HG02571 (cell line): Measurements from ENCODE around the gene KCNH1.

ENCODE experiments used
- ATAC-seq: cut with Tn5 transposase; IDR thresholded peaks from one replicate; pipeline ENCODE4 v1.9.1; 2021; ENCODE audit warnings: mild to moderate bottlenecking, moderate library complexity; ENCODE audit not compliant: unreplicated experiment

Gene KCNH1

DNA sequence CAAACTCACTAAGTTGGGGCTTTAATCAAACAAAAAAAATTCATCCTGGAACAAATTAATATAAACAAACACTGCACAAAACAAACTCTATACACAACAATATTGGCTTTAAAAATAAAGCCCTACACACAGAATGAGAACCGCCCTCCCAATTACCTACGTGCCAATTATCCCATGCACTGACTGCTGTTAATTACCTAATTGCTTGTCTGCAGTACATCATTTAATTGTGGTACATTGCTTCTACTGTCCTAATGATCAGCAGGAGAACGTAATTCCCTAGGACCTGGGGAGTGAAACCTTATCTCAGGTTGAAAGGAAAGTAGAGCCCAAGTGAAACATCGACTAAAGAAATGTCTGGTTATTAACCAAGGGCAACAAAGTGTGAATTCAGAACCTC, 364.5 kb downstream of the KCNH1 start:
- ATAC-seq, result no peak

- no peak for ATAC-seq
Measured at GRCh38 chr1:210764536-210764935, 369.4 kb downstream of the KCNH1 start.

DNA sequence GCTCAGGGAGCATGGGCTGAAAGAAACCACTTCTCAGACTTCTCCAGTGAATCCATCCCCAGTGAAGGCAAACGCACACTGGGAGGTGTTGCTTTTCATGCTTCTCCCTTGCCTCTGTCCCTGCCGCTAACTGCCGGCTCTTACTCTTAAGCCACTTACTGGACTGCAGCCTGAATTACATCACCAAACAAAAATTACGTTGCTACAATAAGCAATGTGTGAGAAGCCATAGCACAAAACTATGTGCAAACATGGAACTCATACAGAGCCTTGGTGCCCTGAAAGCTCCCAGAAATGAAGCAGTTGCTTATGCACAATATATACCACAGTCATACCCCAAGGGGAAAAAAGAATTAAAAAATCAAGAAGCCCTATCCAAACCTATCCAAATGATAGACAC, 375.2 kb downstream of the KCNH1 start:
- no peak for ATAC-seq

- no peak for ATAC-seq
Measured at GRCh38 chr1:210758261-210758660, 375.7 kb downstream of the KCNH1 start.

DNA sequence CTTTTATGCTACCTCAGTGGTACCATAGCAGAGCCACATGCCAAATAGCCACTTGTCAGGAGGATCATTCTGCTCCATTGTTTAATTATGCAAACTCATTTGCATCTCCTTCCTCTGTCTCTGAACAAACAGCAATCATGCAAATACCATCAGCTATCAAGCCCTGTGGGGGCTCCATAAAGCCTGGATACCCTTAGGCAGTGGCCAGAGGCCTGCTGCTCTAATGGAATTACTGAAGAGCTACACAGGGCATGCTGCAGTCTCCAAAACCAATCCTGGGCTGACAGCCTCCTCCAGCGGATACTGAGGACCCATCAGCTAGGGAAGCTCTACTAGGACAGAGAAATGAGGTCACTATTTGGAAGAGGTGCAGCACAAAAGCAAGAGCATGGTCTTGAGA, 376.3 kb downstream of the KCNH1 start:
- no peak for ATAC-seq

DNA sequence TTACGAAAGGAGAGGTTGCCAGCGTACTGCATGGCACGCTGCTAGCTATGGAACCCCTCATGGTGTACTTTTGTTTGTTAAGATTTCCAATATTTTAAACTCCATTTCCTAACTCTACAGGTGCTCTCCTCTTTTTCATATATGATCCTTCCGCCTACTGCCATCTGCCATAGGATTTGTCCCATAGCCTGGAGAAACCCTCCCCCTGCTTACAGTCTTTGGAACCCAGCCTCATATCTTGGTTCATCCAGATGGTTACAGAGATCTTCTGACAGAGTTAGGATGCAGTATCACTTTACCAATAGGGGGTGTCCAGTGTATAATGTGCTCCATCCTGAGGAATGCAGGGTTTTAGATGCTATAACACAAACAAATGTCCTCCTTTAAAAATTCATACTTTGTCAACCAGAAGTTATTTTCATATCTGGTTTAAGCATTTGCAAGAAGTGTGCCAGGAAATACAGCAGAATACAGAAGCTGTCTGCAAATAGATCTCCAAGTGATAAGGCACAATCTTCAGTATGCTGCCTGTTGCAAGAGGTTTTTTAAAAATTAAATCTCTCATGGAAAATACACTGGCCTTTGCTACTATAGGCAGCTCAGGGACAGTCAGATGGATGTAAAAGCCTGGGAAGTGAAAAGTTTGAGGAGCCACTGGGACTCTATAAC, 377.8 kb downstream of the KCNH1 start:
- no peak for ATAC-seq

DNA sequence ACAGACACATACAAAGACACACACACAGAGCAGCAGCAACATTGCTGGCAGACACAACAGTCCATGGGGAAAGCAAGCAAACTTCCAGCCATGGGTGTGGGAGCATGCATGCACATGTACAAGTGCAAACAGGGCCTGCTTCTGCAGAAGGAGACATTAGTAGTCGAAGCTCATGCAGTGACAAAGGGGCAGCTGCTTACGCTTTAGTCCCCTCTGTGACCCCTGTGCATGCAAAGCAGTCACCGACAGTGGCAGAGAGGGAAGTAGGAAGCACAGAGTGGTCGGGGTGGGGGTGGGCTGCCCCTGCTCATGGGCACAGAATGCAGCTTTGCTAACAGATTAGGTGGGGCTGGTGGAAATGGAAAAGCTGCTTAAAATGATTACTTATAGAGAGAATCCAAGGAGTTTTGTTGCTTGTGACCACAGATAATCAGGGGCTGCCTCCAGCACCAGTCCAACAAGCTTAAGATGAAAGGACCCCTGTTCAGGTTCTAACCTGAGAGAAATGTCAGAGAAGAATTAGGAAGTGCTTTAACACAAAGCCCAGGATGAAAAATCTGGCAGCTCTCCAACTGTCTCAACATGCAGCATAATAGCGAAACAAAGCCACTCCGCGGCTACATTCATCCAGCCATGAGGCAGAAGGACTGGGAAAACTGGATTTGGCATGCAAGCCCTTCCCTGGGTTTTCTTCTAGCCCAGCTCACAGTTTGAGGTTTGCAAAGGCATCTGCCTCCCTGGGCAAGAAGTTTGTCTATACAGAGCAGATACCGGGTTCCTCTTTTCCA, 378.9 kb downstream of the KCNH1 start:
- no peak for ATAC-seq

- no peak for ATAC-seq
Measured at GRCh38 chr1:210751911-210752310, 382.0 kb downstream of the KCNH1 start.

DNA sequence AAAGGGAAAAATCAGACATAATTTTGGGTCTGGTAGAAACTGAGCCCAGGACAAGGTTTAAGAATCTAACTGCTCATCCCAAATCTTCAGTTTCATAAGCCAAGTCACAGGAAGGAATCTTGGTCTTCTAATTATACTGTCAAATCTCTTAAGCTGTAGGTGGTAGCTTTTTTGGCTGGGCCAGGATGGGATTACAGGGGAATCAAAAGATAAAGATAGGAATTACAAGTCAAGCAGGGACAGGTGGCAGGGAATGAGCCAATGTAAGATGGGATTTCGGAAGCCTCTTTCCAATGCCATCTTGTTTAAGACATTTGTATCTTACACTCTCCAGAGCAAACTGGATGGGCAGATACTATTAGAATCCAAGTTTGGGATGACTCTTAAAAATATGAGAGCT, 383.5 kb downstream of the KCNH1 start:
- ATAC-seq, result no peak

DNA sequence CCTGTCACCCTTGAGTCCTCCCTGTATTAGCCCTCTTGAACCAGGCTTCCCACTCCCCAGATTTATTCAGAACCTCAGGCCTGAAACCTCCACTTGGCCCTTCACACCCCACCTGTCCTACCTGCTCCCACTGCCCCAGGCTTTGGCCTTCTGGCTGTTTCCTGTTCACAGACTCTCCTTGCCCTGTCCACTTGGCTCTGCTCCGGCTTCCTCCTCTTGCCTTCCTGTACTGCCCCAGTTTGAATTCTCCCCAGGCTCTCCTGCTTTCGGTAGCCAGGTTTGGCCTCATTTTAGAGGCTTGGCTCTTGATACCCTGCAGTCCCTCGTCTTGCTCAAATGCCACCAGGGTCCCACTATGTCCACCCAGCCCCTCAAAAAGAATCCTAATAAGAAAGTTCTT, 385.2 kb downstream of the KCNH1 start:
- ATAC-seq, result no peak

GRCh38 chr1:210747890-210748289, 386.1 kb downstream of the KCNH1 start:
- no peak for ATAC-seq

GRCh38 chr1:210747112-210747511, 386.8 kb downstream of the KCNH1 start:
- ATAC-seq, result no peak

GRCh38 chr1:210746024-210746731, 387.8 kb downstream of the KCNH1 start:
- no peak for ATAC-seq

- ATAC-seq, result no peak
Measured at GRCh38 chr1:210743038-210743437, 390.9 kb downstream of the KCNH1 start.

- ATAC-seq, result no peak
Measured at GRCh38 chr1:210741564-210741963, 392.4 kb downstream of the KCNH1 start.

GRCh38 chr1:210739627-210740026, 394.3 kb downstream of the KCNH1 start:
- no peak for ATAC-seq

- no peak for ATAC-seq
Measured at GRCh38 chr1:210738256-210738655, 395.7 kb downstream of the KCNH1 start.

GRCh38 chr1:210736713-210737112, 397.2 kb downstream of the KCNH1 start:
- ATAC-seq, result no peak

DNA sequence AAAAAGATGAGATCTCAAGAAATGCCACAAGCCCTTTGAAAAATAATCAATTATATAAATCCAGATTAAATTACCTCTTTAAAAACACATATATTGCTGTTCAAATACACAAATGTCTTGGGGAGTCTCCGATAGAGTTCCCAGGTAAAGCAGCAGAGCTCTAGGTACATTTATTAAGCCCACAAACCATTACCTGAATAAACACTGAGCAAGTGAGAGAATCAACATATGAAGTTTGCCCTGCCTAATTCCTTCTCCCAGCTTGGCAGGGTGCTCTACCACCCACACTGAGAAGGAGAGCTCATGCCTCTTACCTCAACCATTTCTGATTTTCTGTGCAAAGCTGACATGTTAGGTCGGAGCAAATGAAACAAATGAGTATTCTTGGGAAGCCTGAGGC, 402.4 kb downstream of the KCNH1 start:
- ATAC-seq, result no peak

GRCh38 chr1:210731193-210731592, 402.8 kb downstream of the KCNH1 start:
- no peak for ATAC-seq

GRCh38 chr1:210730023-210730422, 403.9 kb downstream of the KCNH1 start:
- ATAC-seq, result no peak
